GM12878 (cell line): ENCODE measurements around the gene TFAM. TPM values are rescaled to one million over a fixed set of nuclear protein-coding genes. Genes with fewer than 3 reads are reported as not detected.

Source experiments
- ATAC-seq: fragments of 200-7000 bp; cut with Tn5 transposase; 3 replicates; pipeline ENCODE4 v1.9.1; 2020; ENCODE audit warnings: mild to moderate bottlenecking, moderate library complexity
- BruUV-seq: library from RNA; stranded (reverse); fragments of 400-500 nt; replicated peaks from 2 replicates; lab custom pipeline; 2021; lab: Mats Ljungman, UMichigan
- CTCF ChIA-PET: fragments of 300-600 bp; sonication (Branson Sonifier 250); formaldehyde crosslinking; extraction: SDS; loops from one replicate; lab custom pipeline; 2021; ENCODE audit warnings: inconsistent platforms; lab: Yijun Ruan, JAX
- POLR2A ChIA-PET: fragments of 350-600 bp; formaldehyde crosslinking; extraction: SDS; loops from one replicate; lab custom pipeline; 2021; ENCODE audit warnings: inconsistent platforms; lab: Charles Lee
- RAD21 ChIA-PET: fragments of 300-600 bp; sonication (Branson Sonifier 250); formaldehyde crosslinking; loops from one replicate; lab custom pipeline; 2023; ENCODE audit warnings: antibody characterized with exemption; ENCODE audit not compliant: unreplicated experiment; lab: Charles Lee
- SMC1A ChIA-PET: fragments of 300-600 bp; sonication (Branson Sonifier 250); formaldehyde crosslinking; loops from one replicate; lab custom pipeline; 2023; ENCODE audit not compliant: unreplicated experiment, uncharacterized antibody; lab: Charles Lee
- DNase-seq: peaks from one replicate; pipeline ENCODE4 v3.0.0-alpha.2; 2011; ENCODE audit warnings: low read depth, low spot score
- FAIRE-seq: peaks from 3 replicates; lab custom pipeline; 2011; peaks lifted over from hg19 to GRCh38; lab: Jason Lieb, UNC
- H2AFZ ChIP-seq: 2 replicates; pipeline ENCODE4 v1.6.0; 2011; ENCODE audit warnings: low read depth, low read length, control low read depth; ENCODE audit not compliant: control insufficient read depth
- H3K27ac ChIP-seq: 2 replicates; pipeline ENCODE4 v1.5.1; 2011; ENCODE audit warnings: control low read depth; ENCODE audit not compliant: control insufficient read depth, insufficient read depth
- H3K27me3 ChIP-seq, 2 experiments: replicated peaks in 1 of 2; 2 replicates each; pipeline versions ENCODE4 v1.6.0 to v1.6.1; 2011; ENCODE audit warnings: low read length in 1 of 2; ENCODE audit not compliant: control insufficient read depth in 2 of 2, insufficient read depth in 2 of 2
- H3K36me3 ChIP-seq, 2 experiments: 2 replicates each; pipeline ENCODE4 v1.5.1; 2011; ENCODE audit warnings: low read length in 1 of 2; ENCODE audit not compliant: control insufficient read depth in 2 of 2, insufficient read depth in 2 of 2
- H3K4me1 ChIP-seq: 2 replicates; pipeline ENCODE4 v1.6.1; 2011; ENCODE audit warnings: mild to moderate bottlenecking, low read length, moderate library complexity, mixed read lengths; ENCODE audit not compliant: control insufficient read depth, insufficient read depth
- H3K4me2 ChIP-seq: 2 replicates; pipeline ENCODE4 v1.6.0; 2011; ENCODE audit warnings: control low read depth; ENCODE audit not compliant: control insufficient read depth, insufficient read depth
- H3K4me3 ChIP-seq: fragments of 200-600 bp; sonication (generic); 2 replicates; pipeline ENCODE4 v1.5.1; 2016
- H3K79me2 ChIP-seq: 2 replicates; pipeline ENCODE4 v1.6.0; 2011; ENCODE audit warnings: low read length; ENCODE audit not compliant: control insufficient read depth, insufficient read depth
- H3K9ac ChIP-seq: 2 replicates; pipeline ENCODE4 v1.8.0; 2011; ENCODE audit warnings: low read length, control low read depth, mixed read lengths; ENCODE audit not compliant: control insufficient read depth, insufficient read depth
- H3K9me3 ChIP-seq: replicated peaks from 3 replicates; pipeline ENCODE4 v1.5.1; 2011; ENCODE audit warnings: mild to moderate bottlenecking, low read length; ENCODE audit not compliant: control insufficient read depth, insufficient read depth
- H4K20me1 ChIP-seq: 2 replicates; pipeline ENCODE4 v1.6.0; 2011; ENCODE audit not compliant: control insufficient read depth, insufficient read depth
- RUNX3 ChIP-seq: IDR thresholded peaks from 2 replicates; pipeline ENCODE4 v1.6.1; 2012; ENCODE audit warnings: low read length, inconsistent platforms
- WGBS: methylation state at CpG from one replicate; pipeline ENCODE4 v1.1.6; 2016; ENCODE audit warnings: low lambda C conversion rate; ENCODE audit not compliant: insufficient replicate concordance, insufficient coverage; ENCODE audit errors: missing lambda C conversion rate; 5-methylcytosine and 5-hydroxymethylcytosine counted together
- in situ Hi-C: fragments of 300-500 bp; cut with MboI; formaldehyde crosslinking; loops from 9 replicates; pipeline ENCODE4 v1.14.3; 2018; ENCODE audit warnings: mixed read lengths
- intact Hi-C: fragments of 100-400 bp; cut with micrococcal nuclease; formaldehyde crosslinking; loops from one replicate; pipeline ENCODE4 v1.14.2; 2022; ENCODE audit not compliant: unreplicated experiment
- polyA plus RNA-seq, 11 experiments: library from polyadenylated mRNA; depleted of rRNA in 4 of 11; unstranded in 6 of 11; stranded (reverse) in 5 of 11; fragments of >200 nt; fragmentation: Nextera tagmentation in 4 of 11; fragmentation: Illumina TruSeq in 1 of 11; extraction: Ambion mirVana in 4 of 11; extraction: Trizol in 1 of 11; gene quantifications; 1 replicate in 1 of 11; 2 replicates in 10 of 11; pipeline versions ENCODE4 v1.2.1 to v1.2.3, GENCODE V29; 2011 to 2016; ENCODE audit warnings: inconsistent platforms in 2 of 11, missing spikeins in 2 of 11, low read depth in 1 of 11
- total RNA-seq, 4 experiments: library from RNA; depleted of rRNA in 3 of 4; stranded (reverse); fragments of >200 nt in 3 of 4; fragmentation: Illumina TruSeq in 1 of 4; extraction: Trizol in 1 of 4; gene quantifications; 2 replicates each; pipeline versions ENCODE4 v1.2.1 to v1.2.3, GENCODE V29; 2013 to 2021
- TF ChIP-seq, protein P1 (sequence below): fragments of 150-350 bp; IDR thresholded peaks from 2 replicates; pipeline ENCODE4 v1.6.1; 2016; ENCODE audit warnings: low read depth, low read length

The TFAM gene
- total and polyA plus RNA-seq, 10 of the 15 experiments (the other 5 are each of a cell fraction or from before 2014, with no cell fraction given), result 44.9 to 135 (median 93.3) TPM

DNA sequence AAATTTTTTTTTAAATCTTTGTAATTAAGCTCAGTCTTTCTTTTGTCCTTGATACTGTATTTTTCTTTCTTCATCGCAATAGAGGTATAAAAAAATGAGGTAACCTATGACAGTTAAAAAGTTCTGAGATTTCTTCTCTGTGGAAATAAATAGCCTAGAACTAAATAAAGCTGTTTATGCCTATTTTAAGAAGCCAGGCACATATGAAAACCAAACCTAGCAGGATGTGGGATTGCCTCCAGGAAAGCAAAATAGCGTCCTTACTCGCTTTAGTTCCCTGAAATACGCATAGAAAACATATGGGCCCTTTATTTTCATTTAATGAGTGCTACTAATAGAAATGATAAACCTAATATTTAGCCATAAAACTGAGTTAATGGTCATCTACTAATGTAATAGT, 43.8 kb upstream of the TFAM start:
- ATAC-seq (no peak), FAIRE-seq (no peak), DNase-seq (no peak)
- Histone ChIP-seq H2AFZ (no peak overlapping the region), H3K36me3 (no peaks in the 10 kb centered on the region), H3K79me2 (peaks cover 20% of the 10 kb centered on the region), H3K4me3 (no peak overlapping the region), H3K9me3 (no peaks in the 10 kb centered on the region), H4K20me1 (no peaks in the 10 kb centered on the region), H3K4me1 (peaks cover 13% of the 10 kb centered on the region; the same call in 1 of the 2 replicates), H3K27ac (no peak overlapping the region), H3K4me2 (peak overlapping the region; percentile 65; the same call in 1 of the 2 replicates), H3K9ac (no peak overlapping the region), H3K27me3 (no peaks in the 10 kb centered on the region)
- intact Hi-C loops (no loop called here), in situ Hi-C loops (no loop called here)
- 83% methylated on average over 4 of the region's 4 CpGs for WGBS
- CTCF ChIA-PET, result interaction anchor here (0.9 to 2.0 kb wide), 7 partner anchors 9 to 191 kb away, joined by 3 to 10 read pairs (median 4); partner anchors contain the start of gene TFAM
- no TSS peak for BruUV-seq
- TF ChIP-seq, protein P1, sequence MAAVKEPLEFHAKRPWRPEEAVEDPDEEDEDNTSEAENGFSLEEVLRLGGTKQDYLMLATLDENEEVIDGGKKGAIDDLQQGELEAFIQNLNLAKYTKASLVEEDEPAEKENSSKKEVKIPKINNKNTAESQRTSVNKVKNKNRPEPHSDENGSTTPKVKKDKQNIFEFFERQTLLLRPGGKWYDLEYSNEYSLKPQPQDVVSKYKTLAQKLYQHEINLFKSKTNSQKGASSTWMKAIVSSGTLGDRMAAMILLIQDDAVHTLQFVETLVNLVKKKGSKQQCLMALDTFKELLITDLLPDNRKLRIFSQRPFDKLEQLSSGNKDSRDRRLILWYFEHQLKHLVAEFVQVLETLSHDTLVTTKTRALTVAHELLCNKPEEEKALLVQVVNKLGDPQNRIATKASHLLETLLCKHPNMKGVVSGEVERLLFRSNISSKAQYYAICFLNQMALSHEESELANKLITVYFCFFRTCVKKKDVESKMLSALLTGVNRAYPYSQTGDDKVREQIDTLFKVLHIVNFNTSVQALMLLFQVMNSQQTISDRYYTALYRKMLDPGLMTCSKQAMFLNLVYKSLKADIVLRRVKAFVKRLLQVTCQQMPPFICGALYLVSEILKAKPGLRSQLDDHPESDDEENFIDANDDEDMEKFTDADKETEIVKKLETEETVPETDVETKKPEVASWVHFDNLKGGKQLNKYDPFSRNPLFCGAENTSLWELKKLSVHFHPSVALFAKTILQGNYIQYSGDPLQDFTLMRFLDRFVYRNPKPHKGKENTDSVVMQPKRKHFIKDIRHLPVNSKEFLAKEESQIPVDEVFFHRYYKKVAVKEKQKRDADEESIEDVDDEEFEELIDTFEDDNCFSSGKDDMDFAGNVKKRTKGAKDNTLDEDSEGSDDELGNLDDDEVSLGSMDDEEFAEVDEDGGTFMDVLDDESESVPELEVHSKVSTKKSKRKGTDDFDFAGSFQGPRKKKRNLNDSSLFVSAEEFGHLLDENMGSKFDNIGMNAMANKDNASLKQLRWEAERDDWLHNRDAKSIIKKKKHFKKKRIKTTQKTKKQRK, result no peak
- TF ChIP-seq RUNX3, result 0 out of 2 replicates have a peak, but pooled peaks have one; percentile 7
- SMC1A ChIA-PET, result interaction anchor here (1.1 to 3.5 kb wide), 2 partner anchors 9 to 45 kb away, joined by 3 to 15 read pairs; no protein-coding TSS in a partner anchor
- POLR2A ChIA-PET, result interaction anchor here (1.0 kb wide), 1 partner anchor 9 kb away, joined by 3 read pairs; no protein-coding TSS in a partner anchor
- RAD21 ChIA-PET, result interaction anchor here (1.2 kb wide), 1 partner anchor 19 kb away, joined by 3 read pairs; no protein-coding TSS in a partner anchor
